Activated T-cell treated with anti-CD3 and anti-CD28 coated beads, Interleukin-2, amount 50 U/mL, for 4 hours (primary cell): Measurements from ENCODE around the gene ATP7B. TPM values are rescaled to one million over a fixed set of nuclear protein-coding genes. Genes with fewer than 3 reads are reported as not detected.
A peak's percentile ranks its signal among the peaks of the same experiment; 100 is the strongest.
"Not testable (repeated sequence)": the region's sequence is repeated elsewhere in the genome, so short reads cannot be mapped to it uniquely, and the experiment has no call there.

Source experiments
- ATAC-seq, 2 donors: fragments of 200-7000 bp; cut with Tn5 transposase; one replicate each; pipeline ENCODE4 v1.10.0; 2021
- DNase-seq: peaks from one replicate; pipeline ENCODE4 v3.0.0-alpha.2; 2020
- H3K27me3 Mint-ChIP-seq: one replicate; pipeline ENCODE4 v1.8.0; 2021; ENCODE audit warnings: low read depth, mixed read lengths
- H3K36me3 Mint-ChIP-seq: one replicate; pipeline ENCODE4 v1.8.0; 2022; ENCODE audit warnings: mixed read lengths; ENCODE audit not compliant: insufficient read depth
- H3K4me1 Mint-ChIP-seq: one replicate; pipeline ENCODE4 v1.8.0; 2021; ENCODE audit warnings: low read depth, mixed read lengths
- H3K4me3 Mint-ChIP-seq: one replicate; pipeline ENCODE4 v1.8.0; 2021; ENCODE audit warnings: mild to moderate bottlenecking, moderate library complexity, mixed read lengths
- H3K9me3 Mint-ChIP-seq: one replicate; pipeline ENCODE4 v1.8.0; 2021; ENCODE audit warnings: mixed read lengths
- total RNA-seq, 3 donors: library from RNA; stranded (reverse); gene quantifications; one replicate each; pipeline ENCODE4 v1.2.1, GENCODE V29; 2021

ATP7B gene
- total RNA-seq = under 1 TPM; 0.54 to 0.83 (median 0.61) TPM

DNA sequence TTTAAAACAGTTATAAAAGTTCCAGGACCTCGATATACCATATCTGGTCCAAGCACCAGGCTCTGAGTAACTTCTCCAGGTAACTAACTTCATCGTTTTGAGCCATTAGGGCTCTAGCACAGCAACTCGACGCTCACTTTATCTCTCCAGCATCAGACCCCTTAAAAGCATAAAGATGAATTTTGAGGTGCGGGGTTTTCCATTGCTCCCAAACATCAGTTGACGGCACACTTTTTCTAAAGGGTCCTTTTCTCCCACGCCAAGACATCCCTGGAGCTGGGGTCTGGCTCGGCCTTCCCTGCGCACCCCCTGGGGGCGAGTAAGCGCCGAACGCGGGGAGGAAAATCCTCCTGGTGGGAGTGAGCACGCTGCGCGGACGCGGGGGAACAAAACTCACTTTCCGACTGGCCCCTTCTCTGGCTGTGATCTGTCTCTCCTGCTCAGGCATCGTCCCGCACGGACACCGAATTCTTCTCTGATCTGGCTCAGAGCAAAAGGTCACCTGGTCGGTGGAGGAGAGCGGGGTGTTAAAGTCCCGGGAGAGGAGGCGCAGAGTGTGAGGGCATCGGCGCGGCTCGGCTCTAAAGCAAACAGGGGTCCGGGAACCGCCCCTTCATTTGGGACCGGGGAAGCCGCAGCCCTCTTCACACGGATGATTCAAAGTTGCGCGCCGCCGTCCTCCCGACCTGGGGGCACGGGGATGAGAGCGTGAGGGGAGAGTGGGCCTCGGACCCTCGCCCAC, at the start of gene ATP7B:
Gene ATP7B, minus strand, starts transcription at position 561 of the 742 bp plus-strand sequence. Its CDS starts 113 bp downstream, at position 448.
- DNase-seq (peak; percentile 5), ATAC-seq (peak; percentile 8 to 14)
- Mint-ChIP-seq H3K4me3 (peak within 1 kb of the TSS; percentile 99), H3K4me1 (peaks cover 24% of the 10 kb centered on the region), H3K36me3 (peaks cover 6% of the 10 kb centered on the region), H3K9me3 (no peaks in the 10 kb centered on the region), H3K27me3 (peaks cover 26% of the 10 kb centered on the region)

DNA sequence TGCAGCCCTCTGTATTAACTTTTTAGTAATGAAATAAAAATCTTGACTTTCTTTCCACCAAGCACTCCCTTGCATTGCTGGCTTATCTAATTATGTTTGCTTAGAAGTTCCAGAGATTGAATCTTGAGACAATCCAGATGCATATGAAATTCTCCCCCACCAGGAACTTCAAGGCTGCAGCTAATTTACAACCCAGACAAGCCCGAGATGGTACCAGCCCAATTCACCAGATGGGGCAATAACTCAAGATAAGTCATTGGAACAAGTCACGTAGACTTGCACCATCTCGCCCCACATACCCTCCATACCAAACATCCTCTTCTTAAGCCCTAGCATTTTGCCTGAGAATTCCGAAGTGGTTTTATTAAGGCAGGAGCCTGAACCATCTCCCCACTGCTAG, 42.2 kb upstream of the ATP7B start:
- peaks cover 26% of the 10 kb centered on the region for H3K9me3 Mint-ChIP-seq
- peaks cover 5% of the 10 kb centered on the region for H3K36me3 Mint-ChIP-seq
- DNase-seq = no peak
- H3K27me3 Mint-ChIP-seq = peaks cover 11% of the 10 kb centered on the region
- no peak for ATAC-seq
- no peak overlapping the region for H3K4me3 Mint-ChIP-seq
- H3K4me1 Mint-ChIP-seq = no peaks in the 10 kb centered on the region

DNA sequence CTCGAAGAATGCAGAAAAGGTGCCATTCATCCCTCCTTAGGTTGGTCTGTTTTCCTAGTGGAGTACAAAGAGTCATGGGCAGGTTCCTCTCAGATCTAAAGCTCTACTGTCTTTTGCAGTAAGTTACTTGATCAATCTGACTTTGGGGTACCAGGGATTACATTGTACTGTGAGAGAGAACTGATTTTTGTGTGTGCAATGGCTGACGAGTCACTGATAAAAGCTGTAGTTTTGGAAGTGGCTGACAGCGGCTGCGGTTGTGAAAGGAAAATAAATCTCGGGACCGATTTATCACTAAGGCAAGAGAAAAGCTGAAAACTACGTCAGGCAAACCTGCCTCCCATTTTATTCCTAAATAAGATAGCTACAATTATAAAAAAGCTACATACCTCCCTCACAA, 40.1 kb upstream of the ATP7B start:
- no peak for DNase-seq
- Mint-ChIP-seq H3K4me3 (no peak overlapping the region), H3K9me3 (peaks cover 26% of the 10 kb centered on the region), H3K27me3 (peaks cover 11% of the 10 kb centered on the region), H3K4me1 (no peaks in the 10 kb centered on the region), H3K36me3 (peaks cover 5% of the 10 kb centered on the region)
- no peak for ATAC-seq

DNA sequence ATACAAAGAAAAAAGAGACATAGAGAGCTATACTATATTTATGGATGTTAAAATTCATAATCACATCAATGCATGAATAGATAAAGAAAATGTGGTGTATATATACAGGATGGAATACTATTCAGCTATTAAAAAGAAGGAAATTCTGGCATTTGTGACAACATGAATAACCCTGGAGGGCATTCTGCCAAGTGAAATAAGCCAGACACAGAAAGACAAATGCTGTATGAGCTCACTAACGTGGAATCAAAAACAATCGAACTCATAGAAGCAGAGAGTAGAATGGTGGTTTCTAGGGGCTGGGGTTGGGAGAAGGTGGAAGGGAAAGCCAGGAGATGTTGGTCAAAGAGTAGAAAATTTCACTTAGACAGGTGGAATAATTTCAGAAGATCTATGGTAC, 37.3 kb upstream of the ATP7B start:
- Mint-ChIP-seq H3K9me3 (peaks cover 20% of the 10 kb centered on the region), H3K27me3 (peaks cover 10% of the 10 kb centered on the region), H3K4me1 (no peaks in the 10 kb centered on the region), H3K4me3 (no peak overlapping the region), H3K36me3 (peaks cover 10% of the 10 kb centered on the region)
- ATAC-seq = no peak
- DNase-seq = no peak

DNA sequence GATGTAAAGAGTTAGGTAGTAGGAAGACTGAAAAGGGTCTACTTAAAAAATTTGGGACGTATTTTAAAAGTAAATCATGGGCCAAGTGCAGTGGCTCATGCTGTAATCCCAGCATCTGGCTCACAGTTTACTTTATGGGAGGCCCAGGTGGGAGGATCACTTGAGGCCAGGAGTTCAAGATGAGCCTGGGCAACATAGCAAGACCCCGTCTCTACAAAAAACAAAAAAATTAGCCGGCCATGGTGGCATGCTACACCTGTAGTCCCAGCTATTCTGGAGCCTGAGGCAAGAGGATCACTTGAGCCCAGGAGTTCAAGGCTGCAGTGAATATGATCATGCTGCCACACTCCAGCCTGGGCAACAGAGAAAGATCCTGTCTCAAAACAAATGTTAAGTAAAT, 36.2 kb upstream of the ATP7B start:
- ATAC-seq = no peak

DNA sequence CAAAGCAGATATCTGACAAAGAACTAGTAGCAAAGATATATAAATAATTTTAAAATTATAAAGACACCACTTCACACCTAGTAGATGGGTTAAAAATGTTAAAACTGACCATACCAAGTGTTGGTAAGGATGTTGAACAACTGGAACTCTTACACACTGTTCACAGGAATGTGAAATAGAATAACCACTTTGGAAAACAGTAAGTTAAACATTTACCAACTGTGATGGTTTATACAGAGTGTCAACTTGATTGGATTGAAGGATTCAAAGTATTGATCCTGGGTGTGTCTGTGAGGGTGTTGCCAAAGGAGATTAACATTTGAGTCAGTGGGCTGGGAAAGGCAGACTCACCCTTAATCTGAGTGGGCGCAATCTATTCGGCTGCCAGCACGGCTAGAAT, 32.4 kb upstream of the ATP7B start:
- DNase-seq (no peak), ATAC-seq (no peak)
- Mint-ChIP-seq H3K9me3 (peaks cover 7% of the 10 kb centered on the region), H3K36me3 (peaks cover 8% of the 10 kb centered on the region), H3K27me3 (no peaks in the 10 kb centered on the region), H3K4me1 (no peaks in the 10 kb centered on the region), H3K4me3 (no peak overlapping the region)

More for the DNA sequence above, 36.2 kb upstream of the ATP7B start:
- no peak for DNase-seq
- Mint-ChIP-seq H3K9me3 (peaks cover 20% of the 10 kb centered on the region), H3K4me1 (no peaks in the 10 kb centered on the region), H3K4me3 (no peak overlapping the region), H3K27me3 (peaks cover 7% of the 10 kb centered on the region), H3K36me3 (peaks cover 10% of the 10 kb centered on the region)

DNA sequence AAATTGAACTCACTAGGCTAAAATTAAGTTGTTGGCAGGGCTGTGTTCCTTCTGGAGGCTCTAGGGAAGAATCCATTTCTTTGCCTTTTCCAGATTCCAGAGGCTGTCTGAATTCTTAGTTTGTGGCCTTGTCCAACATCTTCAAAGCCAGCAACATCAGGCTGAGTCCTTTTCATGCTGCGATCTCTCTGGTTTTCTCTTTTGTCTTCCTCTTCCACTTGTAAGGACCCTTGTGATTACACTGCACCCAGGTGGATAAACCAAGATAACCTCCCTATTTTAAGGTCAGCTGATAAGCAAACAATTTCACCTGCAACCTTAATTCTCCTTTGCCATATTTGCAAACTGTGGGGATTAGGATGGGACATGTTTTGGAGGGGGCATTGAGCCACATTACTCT, 24.8 kb upstream of the ATP7B start:
- no peaks in the 10 kb centered on the region for H3K27me3 Mint-ChIP-seq
- DNase-seq = no peak
- H3K9me3 Mint-ChIP-seq = peaks cover 3% of the 10 kb centered on the region
- H3K4me3 Mint-ChIP-seq = no peak overlapping the region
- H3K4me1 Mint-ChIP-seq = no peaks in the 10 kb centered on the region
- H3K36me3 Mint-ChIP-seq = peaks cover 3% of the 10 kb centered on the region
- no peak for ATAC-seq

DNA sequence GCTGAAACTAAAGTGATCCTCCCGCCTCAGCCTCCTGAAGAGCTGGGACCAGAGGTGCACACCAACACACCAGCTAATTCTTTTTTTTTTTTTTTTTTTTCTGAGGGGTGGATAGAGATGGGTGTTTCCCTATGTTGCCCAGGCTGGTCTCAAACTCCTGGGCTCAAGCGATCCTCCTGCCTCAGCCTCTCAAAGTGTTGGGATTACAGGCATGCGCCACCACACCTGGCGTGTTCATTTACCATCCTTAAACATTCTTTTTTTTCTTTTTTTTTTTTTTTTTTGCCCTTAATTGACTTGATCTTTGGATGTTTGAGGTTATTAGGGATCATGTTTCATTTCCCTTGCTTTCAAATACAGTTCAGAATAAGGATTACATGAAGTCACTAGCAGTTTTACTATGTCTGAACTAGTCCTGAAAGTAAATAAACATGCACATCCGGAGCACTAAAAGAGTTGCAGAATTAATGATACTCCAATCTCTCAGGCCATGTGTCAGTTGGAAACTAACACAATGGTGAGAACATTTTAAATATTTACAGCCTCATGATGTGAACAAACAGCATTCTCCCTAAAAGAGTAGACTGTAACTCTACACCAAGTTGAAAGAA, 23.5 kb upstream of the ATP7B start:
- H3K4me1 Mint-ChIP-seq = no peaks in the 10 kb centered on the region
- H3K9me3 Mint-ChIP-seq = peaks cover 11% of the 10 kb centered on the region
- ATAC-seq (no peak), DNase-seq (no peak)
- no peak overlapping the region for H3K4me3 Mint-ChIP-seq
- H3K36me3 Mint-ChIP-seq = peaks cover 7% of the 10 kb centered on the region
- H3K27me3 Mint-ChIP-seq = no peaks in the 10 kb centered on the region

DNA sequence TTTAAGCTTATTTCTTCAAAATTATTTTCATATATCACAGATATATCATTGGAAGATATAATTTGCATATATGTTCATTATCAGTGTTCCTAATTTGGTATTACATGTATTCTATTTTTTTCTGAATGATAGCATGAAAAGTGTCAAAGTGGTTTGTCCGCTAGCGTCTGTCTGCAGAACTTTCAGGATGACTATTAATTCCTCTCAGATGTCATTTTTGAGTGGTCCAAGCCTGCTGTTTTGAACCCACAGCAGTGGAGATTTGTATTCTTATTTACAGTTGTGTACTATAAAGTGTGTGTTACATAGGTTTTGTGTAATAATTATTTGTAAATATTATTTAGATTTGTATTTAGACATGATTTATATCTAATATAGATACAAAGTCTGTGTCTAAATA, 21.8 kb upstream of the ATP7B start:
- peaks cover 18% of the 10 kb centered on the region for H3K36me3 Mint-ChIP-seq
- ATAC-seq (no peak), DNase-seq (no peak)
- H3K4me3 Mint-ChIP-seq = no peak overlapping the region
- peaks cover 2% of the 10 kb centered on the region for H3K4me1 Mint-ChIP-seq
- no peaks in the 10 kb centered on the region for H3K27me3 Mint-ChIP-seq
- H3K9me3 Mint-ChIP-seq = peaks cover 15% of the 10 kb centered on the region

DNA sequence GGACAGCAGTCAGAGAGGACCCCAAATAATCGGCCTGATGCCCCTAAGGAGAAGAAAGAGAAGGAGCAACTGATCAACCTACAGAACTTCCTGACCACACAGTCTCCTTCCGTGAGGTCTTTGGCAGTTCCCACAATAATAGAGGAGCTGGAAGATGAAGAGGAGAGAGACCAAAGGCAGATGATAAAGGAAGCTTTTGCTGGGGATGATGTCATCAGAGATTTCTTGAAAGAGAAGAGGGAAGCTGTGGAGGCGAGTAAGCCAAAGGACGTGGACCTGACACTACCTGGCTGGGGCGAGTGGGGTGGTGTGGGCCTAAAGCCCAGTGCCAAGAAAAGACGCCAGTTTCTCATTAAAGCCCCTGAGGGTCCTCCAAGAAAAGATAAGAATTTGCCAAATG, 19.2 kb upstream of the ATP7B start:
- peaks cover 18% of the 10 kb centered on the region for H3K9me3 Mint-ChIP-seq
- not testable (repeated sequence) for ATAC-seq, H3K27me3 Mint-ChIP-seq, DNase-seq, H3K4me3 Mint-ChIP-seq
- peaks cover 16% of the 10 kb centered on the region for H3K4me1 Mint-ChIP-seq
- H3K36me3 Mint-ChIP-seq = peaks cover 42% of the 10 kb centered on the region

DNA sequence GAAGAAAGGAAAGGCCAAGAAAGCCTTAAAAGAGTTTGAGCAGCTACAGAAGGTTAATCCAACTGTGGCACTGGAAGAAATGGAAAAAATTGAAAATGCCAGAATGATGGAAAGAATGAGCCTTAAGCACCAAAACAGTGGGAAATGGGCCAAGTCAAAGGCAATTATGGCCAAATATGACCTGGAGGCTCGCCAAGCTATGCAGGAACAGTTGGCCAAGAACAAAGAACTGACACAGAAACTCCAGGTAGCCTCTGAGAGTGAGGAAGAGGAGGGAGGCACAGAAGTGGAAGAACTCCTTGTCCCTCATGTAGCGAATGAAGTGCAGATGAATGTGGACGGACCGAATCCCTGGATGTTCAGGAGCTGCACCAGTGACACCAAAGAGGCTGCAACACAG, 18.3 kb upstream of the ATP7B start:
- Mint-ChIP-seq H3K36me3 (peaks cover 48% of the 10 kb centered on the region), H3K27me3 (no peaks in the 10 kb centered on the region), H3K9me3 (peaks cover 18% of the 10 kb centered on the region), H3K4me3 (no peak overlapping the region), H3K4me1 (peaks cover 18% of the 10 kb centered on the region)
- no peak for ATAC-seq
- no peak for DNase-seq

DNA sequence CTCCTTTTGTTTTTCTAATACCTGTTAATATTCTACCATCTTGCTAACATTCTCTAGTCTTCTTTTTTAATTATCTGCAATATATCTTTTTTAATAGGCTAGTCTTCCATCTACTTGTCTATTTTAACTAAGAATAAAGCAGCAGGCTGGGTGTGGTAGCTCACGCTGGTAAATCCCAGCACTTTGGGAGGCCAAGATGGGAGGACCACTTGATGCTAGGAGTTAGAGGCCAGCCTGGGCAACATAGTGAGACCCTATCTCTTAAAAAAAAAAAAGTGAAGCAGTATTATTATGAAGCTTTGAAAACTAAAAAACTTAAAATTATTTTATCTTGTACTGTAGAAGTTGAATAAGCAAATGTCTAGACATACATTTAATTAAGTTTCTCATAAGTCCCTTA, 16.6 kb upstream of the ATP7B start:
- DNase-seq = no peak
- Mint-ChIP-seq H3K9me3 (peaks cover 18% of the 10 kb centered on the region), H3K36me3 (peaks cover 58% of the 10 kb centered on the region), H3K4me1 (peaks cover 18% of the 10 kb centered on the region), H3K27me3 (no peaks in the 10 kb centered on the region), H3K4me3 (no peak overlapping the region)
- ATAC-seq = no peak

DNA sequence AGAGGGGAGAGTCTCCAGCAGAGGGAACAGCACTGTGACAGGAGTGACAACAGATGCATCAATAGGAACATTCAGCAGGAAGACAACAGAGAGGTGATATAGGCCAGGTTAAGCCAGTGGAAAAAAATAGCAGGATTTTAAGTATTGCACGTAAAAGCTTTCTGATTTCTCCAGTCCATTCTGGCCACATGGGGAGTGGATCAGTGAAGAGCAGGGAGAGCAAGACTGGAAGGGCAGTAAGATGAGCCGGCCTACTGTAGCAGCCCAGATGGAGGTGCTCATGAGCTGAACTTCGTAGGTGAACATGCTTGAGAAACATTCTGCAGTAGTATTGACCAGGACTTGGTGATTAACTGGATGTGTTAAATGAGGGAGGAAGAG, 15.0 kb upstream of the ATP7B start:
- H3K4me3 Mint-ChIP-seq = no peak overlapping the region

DNA sequence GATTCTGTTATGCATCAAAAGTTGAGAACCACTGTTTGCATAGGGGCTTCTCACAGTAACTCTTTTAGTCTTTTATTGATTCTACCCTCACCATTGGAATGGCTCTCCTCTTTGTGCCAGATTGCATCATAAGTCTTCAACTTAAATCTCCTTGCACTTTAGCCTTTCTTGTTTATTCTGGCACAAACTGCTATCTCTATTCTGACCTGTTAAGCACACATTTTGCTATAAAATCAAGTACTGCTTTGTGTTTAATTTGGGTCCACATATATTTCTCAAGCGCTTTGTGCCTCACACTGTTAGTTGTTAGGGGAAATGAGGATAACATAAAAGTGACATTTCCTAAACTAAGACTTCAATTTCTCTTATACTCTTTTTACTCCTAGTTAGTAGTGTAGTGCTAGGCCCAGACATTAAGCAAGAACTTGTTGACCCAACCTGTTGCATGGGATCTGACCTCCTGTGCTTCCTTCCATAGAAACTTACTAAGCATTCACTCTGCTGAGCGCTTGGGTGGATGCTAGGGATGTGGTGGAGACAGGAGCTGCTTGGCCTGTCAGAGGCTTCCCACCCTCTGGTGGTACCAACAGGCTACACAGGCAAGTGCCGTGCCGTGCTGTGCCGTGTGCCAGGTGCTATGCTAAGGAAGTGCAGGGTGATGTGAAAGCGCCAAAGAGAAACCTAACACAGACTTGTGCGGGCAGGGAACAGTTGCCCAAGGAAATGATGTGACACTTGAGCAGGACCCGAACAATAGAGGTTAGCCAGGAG, 14.4 kb upstream of the ATP7B start:
- DNase-seq (no peak), ATAC-seq (no peak)
- Mint-ChIP-seq H3K36me3 (peaks cover 68% of the 10 kb centered on the region), H3K9me3 (peaks cover 18% of the 10 kb centered on the region), H3K27me3 (no peaks in the 10 kb centered on the region), H3K4me3 (no peak overlapping the region), H3K4me1 (peaks cover 20% of the 10 kb centered on the region)

More for the DNA sequence above, 15.0 kb upstream of the ATP7B start:
- ATAC-seq (no peak), DNase-seq (no peak)
- peaks cover 19% of the 10 kb centered on the region for H3K4me1 Mint-ChIP-seq
- peaks cover 18% of the 10 kb centered on the region for H3K9me3 Mint-ChIP-seq
- no peaks in the 10 kb centered on the region for H3K27me3 Mint-ChIP-seq
- peaks cover 63% of the 10 kb centered on the region for H3K36me3 Mint-ChIP-seq
